Activated T-helper 2 cell treated with anti-CD3 and anti-CD28 coated beads, Interferon-gamma antibody, Interleukin-2, Interleukin-4, amounts not matched to agents 10 μg/mL and 5 μg/mL and 100 μg/mL, durations not matched to agents 14 hours and 24 hours and 36 hours (primary cell): ENCODE measurements around the gene SERPINA6. TPM values are rescaled to one million over a fixed set of nuclear protein-coding genes. Genes with fewer than 3 reads are reported as not detected.
"Not testable (repeated sequence)": the region's sequence is repeated elsewhere in the genome, so short reads cannot be mapped to it uniquely, and the experiment has no call there.

Experiments
- DNase-seq: peaks from one replicate; pipeline ENCODE4 v3.0.0; 2021; ENCODE audit warnings: low spot score
- H3K27ac Mint-ChIP-seq: one replicate; pipeline ENCODE4 v1.8.0; 2021; ENCODE audit warnings: mixed read lengths
- H3K27me3 Mint-ChIP-seq: one replicate; pipeline ENCODE4 v1.8.0; 2021; ENCODE audit warnings: low read depth, mixed read lengths
- H3K36me3 Mint-ChIP-seq: one replicate; pipeline ENCODE4 v1.8.0; 2021; ENCODE audit warnings: low read depth, mixed read lengths
- H3K4me1 Mint-ChIP-seq: one replicate; pipeline ENCODE4 v1.8.0; 2021; ENCODE audit warnings: low read depth, mixed read lengths
- H3K4me3 Mint-ChIP-seq: one replicate; pipeline ENCODE4 v1.8.0; 2021; ENCODE audit warnings: low read depth, mild to moderate bottlenecking, moderate library complexity, mixed read lengths
- H3K9me3 Mint-ChIP-seq: one replicate; pipeline ENCODE4 v1.8.0; 2021; ENCODE audit warnings: mixed read lengths
- intact Hi-C: fragments of 100-400 bp; cut with micrococcal nuclease; formaldehyde crosslinking; loops from one replicate; pipeline ENCODE4 v1.15.1; 2023
- total RNA-seq: library from RNA; stranded (reverse); gene quantifications from 2 replicates; pipeline ENCODE4 v1.2.3, GENCODE V29; 2022

SERPINA6 gene, protein sequence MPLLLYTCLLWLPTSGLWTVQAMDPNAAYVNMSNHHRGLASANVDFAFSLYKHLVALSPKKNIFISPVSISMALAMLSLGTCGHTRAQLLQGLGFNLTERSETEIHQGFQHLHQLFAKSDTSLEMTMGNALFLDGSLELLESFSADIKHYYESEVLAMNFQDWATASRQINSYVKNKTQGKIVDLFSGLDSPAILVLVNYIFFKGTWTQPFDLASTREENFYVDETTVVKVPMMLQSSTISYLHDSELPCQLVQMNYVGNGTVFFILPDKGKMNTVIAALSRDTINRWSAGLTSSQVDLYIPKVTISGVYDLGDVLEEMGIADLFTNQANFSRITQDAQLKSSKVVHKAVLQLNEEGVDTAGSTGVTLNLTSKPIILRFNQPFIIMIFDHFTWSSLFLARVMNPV
- not detected in 2 replicates for total RNA-seq

DNA sequence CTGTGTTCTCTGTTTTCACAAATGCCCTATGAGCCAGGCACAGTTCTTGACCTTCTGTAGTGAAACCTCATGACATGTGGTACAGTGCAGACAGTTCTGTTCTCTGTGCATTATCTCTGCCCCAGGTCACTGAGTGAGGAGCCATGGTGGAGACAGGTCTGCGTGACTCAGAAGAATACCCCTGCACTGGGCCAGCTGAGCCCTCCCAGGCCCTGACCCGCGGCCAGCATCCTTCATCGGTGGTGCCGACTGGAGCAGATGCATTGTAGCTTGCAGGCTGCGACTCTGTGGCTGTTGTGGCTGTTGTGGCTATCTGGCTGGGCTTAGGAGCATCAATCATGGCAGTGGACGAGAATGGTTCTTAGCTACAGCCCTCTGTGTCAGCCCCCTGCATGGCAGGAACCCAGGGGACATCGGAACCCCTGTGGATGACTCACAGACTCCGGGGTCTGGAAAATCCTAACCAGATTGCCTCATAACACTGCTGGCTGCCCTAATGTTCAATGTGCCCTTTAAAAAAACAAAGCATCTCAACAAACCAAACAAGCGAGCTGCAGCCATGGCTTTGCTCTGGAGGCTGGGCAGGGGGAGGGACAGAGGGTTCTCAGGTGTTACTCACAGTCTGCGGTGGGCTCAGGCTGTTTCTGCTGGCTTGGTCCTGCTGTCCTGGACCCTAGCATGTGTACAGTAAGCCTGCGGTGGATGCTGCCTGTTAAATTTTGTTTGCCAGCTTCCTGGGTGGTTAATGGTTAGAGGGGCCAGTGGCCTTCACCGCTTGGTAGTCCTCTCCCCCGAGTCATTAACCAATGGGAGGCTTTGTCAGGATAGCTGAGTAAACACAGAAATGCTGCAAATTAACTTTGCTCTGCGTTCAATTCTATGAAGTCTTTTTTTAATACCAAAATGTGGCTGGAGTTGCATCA is at the start of gene SERPINA6:
Gene SERPINA6 (minus strand): TSS at position 689 of the 923 bp plus-strand sequence. CDS start 8,688 bp downstream, outside the sequence.
- Mint-ChIP-seq H3K4me1 (no peaks in the 10 kb centered on the region), H3K9me3 (no peaks in the 10 kb centered on the region), H3K27ac (no peak within 1 kb of the TSS), H3K27me3 (no peaks in the 10 kb centered on the region), H3K4me3 (no peak within 1 kb of the TSS), H3K36me3 (no peaks in the 10 kb centered on the region)
- intact Hi-C loops: no loop called here
- no peak for DNase-seq

DNA sequence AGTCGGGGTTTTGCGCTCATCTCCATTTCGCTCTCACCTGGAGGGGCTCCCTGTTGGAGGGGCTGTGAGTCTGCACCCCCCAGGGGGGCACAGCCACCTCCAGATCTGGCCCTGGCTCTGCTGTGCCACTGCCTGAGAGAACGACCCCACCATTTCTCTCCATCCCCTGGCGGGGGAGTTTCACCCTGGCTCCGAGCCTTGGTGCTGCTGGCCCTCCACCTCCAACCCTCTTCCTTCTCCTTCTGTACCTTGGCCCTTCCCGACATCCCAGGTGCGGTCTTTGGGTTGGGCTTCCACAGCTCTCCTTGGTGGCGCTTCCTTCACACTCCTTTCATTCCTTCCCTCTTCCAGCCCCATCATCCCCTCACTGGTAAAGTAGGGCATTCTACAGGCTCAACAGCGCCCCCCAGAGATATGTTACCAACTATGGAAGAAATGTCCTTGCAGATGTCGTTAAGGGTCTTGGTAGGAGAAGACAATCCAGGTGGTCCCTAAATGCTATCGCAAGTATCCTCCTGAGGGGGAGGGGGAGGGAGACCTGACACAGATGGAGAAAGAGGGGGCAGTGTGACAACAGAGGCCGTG is 49.0 kb upstream of the SERPINA6 start:
- Mint-ChIP-seq H3K36me3 (no peaks in the 10 kb centered on the region), H3K9me3 (no peaks in the 10 kb centered on the region), H3K4me3 (no peak overlapping the region), H3K27ac (no peak overlapping the region), H3K4me1 (no peaks in the 10 kb centered on the region), H3K27me3 (no peaks in the 10 kb centered on the region)
- intact Hi-C loops: no loop called here
- DNase-seq: no peak

DNA sequence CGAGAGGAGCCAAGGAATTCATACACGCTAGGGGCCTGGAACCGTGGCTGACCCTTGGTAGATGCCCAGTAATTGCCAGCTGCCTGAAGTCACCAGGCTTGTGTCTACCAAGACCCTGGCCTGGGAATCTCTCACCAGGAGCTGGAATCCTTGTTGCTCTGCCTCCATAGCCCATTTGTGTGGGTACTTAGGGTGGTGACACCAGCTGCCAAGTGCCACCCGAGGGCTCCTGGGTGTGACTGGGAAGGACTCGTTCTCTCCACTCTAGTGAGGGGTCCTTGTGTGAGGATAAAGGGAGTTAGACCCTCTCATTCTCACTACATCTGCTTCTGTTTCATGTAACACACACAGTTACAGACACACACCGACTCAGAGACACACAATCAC is 47.4 kb upstream of the SERPINA6 start:
- Mint-ChIP-seq H3K36me3 (no peaks in the 10 kb centered on the region), H3K27me3 (no peaks in the 10 kb centered on the region), H3K27ac (no peak overlapping the region), H3K4me3 (no peak overlapping the region), H3K9me3 (no peaks in the 10 kb centered on the region), H3K4me1 (no peaks in the 10 kb centered on the region)
- intact Hi-C loops: no loop called here
- no peak for DNase-seq

DNA sequence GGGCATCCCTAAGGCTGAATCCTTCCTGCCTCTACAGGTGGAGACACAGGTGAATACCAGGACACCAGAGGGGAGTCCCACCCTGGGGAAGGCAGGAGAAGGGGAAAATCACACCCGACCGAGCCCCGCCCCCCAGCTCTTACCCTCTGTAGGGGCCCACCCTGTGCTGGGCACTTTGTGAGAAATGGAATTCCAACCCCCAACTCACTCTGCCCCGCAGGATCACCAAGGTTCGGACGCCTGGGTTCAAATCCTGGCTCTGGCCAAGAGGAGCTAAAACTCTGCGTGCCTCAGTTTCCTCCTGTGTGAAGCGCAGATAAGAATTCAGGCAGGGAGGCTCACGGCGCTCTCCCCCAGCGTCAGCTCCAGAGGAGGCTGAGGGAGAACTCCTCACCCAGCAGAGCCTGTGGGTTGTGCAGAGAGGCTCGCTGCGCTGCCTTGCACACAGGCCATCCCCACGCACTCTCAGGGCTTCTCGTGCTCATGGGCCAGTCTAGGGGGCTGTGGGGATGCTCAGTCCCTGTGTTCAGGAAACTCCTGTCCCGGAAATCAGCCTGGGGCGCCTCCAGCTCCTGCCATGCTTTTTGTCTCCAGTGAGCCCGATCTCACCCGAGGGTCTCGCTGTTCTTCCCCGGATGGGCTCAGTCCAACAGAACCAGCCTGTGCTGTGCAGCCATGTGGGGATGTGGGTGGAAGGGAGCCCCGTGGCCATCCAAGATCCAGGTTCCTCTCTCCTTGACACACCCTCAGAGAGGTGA is 46.8 kb upstream of the SERPINA6 start:
- H3K4me1 Mint-ChIP-seq, H3K27me3 Mint-ChIP-seq, intact Hi-C loops, DNase-seq, H3K4me3 Mint-ChIP-seq, H3K36me3 Mint-ChIP-seq, H3K9me3 Mint-ChIP-seq, H3K27ac Mint-ChIP-seq: not testable (repeated sequence)

DNA sequence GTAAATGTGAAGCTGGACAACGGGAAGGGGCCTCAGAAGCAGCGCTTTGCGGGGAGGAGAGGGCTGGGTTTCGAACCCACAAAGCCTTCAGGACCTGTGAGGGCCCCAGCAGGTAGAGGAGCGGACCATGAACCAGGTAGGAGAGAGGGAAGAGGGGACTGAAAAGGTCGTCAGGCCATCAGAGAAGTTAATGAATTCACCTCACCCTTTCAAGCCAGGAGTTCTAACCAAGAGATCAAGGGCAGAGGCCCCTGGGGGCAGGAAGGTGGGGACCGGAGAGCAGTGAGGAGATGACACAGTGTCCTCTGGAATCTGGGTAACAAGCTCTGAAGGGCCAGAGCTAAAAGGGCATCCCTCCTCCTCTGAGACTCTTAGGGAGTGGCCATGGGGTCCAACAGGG is 45.8 kb upstream of the SERPINA6 start:
- Mint-ChIP-seq H3K4me3 (no peak overlapping the region), H3K9me3 (no peaks in the 10 kb centered on the region), H3K27ac (no peak overlapping the region), H3K36me3 (no peaks in the 10 kb centered on the region), H3K4me1 (no peaks in the 10 kb centered on the region), H3K27me3 (no peaks in the 10 kb centered on the region)
- intact Hi-C loops: no loop called here
- no peak for DNase-seq

DNA sequence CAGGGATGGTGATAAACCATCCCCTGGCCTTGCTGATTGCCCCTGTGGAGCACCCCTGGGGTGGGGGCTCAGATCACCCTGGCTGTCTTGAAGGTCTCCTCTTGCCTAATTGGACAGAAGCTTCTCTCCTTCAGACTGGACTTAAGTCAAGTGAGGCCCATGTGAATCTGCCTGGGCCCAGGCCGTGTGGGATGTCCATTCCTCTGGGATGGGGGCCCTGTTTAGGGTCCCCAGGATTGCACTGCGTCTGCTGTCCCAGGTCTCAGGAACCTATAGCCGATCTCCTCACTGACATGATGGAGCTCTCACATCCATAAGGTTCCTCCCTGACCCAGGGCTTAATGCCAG is 45.1 kb upstream of the SERPINA6 start:
- no peaks in the 10 kb centered on the region for H3K27me3 Mint-ChIP-seq
- intact Hi-C loops: no loop called here
- H3K4me1 Mint-ChIP-seq: no peaks in the 10 kb centered on the region
- H3K27ac Mint-ChIP-seq: no peak overlapping the region
- no peaks in the 10 kb centered on the region for H3K36me3 Mint-ChIP-seq
- no peak for DNase-seq
- H3K4me3 Mint-ChIP-seq: no peak overlapping the region
- H3K9me3 Mint-ChIP-seq: no peaks in the 10 kb centered on the region

DNA sequence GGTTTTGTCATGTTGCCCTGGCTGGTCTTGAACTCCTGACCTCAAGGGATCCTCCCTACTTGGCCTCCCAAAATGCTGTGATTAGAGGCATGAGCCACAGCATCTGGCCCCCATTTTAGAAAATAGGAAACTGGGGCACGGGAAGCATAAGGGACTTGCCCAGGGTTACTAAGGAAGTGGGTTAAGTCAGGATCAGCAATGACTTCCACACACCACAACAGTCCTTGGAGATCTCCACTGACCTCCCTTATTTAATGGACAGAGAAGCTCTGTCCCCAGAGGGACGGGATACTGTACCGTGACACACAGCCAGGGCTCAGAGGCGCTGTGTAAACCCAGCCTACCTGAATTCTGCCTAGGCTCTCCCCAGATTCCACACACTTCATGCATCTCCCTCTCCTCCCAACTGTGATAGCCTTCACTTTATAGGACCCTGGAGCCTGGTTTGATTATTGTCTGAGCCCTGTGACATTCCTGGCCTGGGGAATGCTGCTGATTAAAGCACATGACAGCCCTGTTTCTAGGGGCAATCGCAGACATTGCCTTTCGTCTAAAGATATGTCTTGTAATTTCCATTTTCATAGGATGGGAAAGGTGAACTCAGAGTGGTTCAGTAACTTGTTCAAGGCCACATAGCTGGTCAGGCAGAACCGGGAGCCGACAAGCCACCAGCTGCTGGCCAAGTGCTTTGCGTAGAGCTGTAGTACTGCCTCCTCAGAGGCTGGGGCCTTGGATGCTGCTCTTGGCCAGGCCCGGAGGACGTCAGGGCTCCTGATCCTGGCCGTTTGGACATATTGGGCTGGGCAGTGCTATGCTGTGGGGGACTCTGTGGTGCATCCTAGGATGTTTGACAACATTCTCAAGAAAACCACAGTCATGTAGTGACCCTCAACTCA is 44.5 kb upstream of the SERPINA6 start:
- DNase-seq: no peak
- no peaks in the 10 kb centered on the region for H3K9me3 Mint-ChIP-seq
- H3K4me1 Mint-ChIP-seq: no peaks in the 10 kb centered on the region
- no peaks in the 10 kb centered on the region for H3K36me3 Mint-ChIP-seq
- no peak overlapping the region for H3K4me3 Mint-ChIP-seq
- intact Hi-C loops: no loop called here
- H3K27me3 Mint-ChIP-seq: no peaks in the 10 kb centered on the region
- no peak overlapping the region for H3K27ac Mint-ChIP-seq

DNA sequence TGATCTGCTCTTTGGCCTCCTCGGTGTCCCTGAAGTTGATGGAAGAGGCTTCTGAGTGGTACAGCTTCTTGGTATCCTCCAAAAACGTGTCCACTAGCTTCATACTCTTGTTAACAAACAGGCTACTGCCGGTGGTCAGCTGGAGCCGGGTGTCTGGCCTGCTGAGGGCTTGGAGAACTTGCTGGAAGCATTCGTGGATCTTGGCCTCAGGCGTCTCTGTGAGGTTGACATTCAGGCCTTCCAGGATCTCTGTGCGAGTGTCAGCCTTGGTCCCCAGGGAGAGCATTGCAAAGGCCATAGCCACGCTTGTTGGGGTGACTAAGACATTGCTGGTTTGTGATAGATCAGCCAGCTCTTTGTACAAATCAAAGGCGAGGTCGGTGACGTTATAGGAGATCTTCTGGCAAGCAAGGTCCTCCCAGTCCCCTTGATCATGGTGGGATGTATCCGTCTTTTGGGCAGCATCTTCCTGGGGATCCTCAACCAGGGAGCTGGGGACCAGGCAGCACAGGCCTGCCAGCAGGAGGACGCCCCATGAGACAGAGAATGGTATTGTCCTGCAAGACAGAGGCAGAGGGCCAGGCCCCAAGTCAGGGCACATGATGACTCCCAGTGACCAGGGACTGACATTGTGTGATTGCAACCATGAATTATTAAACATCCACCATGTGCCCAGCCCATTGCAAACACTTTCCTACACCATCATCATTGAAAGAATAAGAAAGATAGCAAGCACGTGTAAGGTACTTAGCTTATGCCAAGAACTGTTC is 43.2 kb upstream of the SERPINA6 start, which contains the start of gene SERPINA2:
Gene SERPINA2 (minus strand): TSS at position 553 of the 770 bp plus-strand sequence.
- no peak within 1 kb of the TSS for H3K4me3 Mint-ChIP-seq
- DNase-seq: no peak
- no peaks in the 10 kb centered on the region for H3K36me3 Mint-ChIP-seq
- H3K27me3 Mint-ChIP-seq: no peaks in the 10 kb centered on the region
- H3K9me3 Mint-ChIP-seq: no peaks in the 10 kb centered on the region
- no peak within 1 kb of the TSS for H3K27ac Mint-ChIP-seq
- no peaks in the 10 kb centered on the region for H3K4me1 Mint-ChIP-seq
- intact Hi-C loops: no loop called here

DNA sequence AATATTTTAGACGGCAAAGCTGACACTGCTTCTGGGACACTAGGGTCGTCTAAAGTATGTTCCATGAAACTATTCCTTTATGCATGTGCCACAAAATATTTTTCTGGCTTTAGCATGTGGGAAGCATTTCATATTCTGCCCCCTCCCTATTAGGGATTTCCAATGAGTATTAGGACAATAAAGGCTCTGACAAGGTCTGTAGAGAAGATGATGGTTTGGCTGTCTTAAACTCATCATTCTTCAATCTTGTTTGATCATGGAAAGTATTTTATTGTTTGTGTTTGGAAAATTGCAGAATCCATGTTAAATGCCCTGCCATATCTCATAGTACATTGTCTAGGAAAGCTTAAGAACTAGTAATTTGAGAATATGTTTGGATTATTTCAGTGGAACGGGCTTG is 42.5 kb upstream of the SERPINA6 start:
- intact Hi-C loops: no loop called here
- no peaks in the 10 kb centered on the region for H3K36me3 Mint-ChIP-seq
- H3K27me3 Mint-ChIP-seq: no peaks in the 10 kb centered on the region
- H3K27ac Mint-ChIP-seq: no peak overlapping the region
- DNase-seq: no peak
- no peak overlapping the region for H3K4me3 Mint-ChIP-seq
- H3K4me1 Mint-ChIP-seq: no peaks in the 10 kb centered on the region
- no peaks in the 10 kb centered on the region for H3K9me3 Mint-ChIP-seq

DNA sequence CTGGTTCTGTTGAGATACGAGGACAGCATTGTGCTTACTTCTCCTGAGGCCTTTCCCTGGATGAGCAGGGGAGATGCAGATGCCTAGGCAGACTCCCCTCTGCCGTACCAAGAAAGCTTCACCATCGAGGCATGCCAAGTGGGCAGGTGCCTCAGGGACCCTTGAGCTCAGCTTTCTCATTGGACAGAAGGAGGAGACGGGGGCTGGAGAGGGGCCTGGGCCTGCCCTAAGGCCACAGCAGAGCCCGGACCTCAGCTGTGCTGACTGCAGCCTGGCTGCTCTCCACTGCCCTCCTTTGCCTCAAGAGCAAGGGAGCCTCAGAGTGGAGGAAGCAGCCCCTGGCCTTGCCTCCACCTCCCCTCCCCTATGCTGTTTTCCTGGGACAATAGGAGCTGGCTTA is 41.8 kb upstream of the SERPINA6 start:
- Mint-ChIP-seq H3K27ac (no peak overlapping the region), H3K4me3 (no peak overlapping the region), H3K9me3 (no peaks in the 10 kb centered on the region), H3K36me3 (no peaks in the 10 kb centered on the region), H3K4me1 (no peaks in the 10 kb centered on the region), H3K27me3 (no peaks in the 10 kb centered on the region)
- DNase-seq: no peak
- intact Hi-C loops: loop anchor here (1.0 kb wide), 1 partner anchor 15 kb away; no protein-coding TSS in a partner anchor

DNA sequence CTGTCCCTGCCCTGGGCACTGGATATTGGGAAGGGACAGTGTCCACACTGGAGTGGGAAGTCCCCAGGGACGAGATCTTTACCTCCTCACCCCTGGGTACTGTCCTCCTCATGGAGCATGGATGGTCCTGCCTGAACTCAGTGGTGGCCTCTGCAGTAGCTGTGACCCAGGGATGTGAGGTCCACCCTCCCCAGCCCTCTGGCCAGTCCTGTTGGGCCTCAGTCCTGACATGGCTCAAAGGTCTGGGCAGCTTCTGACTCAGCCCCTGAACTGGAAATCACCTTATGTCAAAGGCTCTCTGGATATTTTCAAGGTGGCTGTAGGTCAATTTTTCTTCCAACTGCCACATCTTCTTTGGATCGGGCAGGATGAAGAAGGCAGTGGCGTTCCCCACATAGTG is 40.9 kb upstream of the SERPINA6 start:
- Mint-ChIP-seq H3K9me3 (no peaks in the 10 kb centered on the region), H3K4me1 (no peaks in the 10 kb centered on the region), H3K36me3 (no peaks in the 10 kb centered on the region), H3K4me3 (no peak overlapping the region), H3K27ac (no peak overlapping the region), H3K27me3 (no peaks in the 10 kb centered on the region)
- intact Hi-C loops: loop anchor here (1.0 kb wide), 1 partner anchor 16 kb away; no protein-coding TSS in a partner anchor
- DNase-seq: no peak
